Fibroblast of lung (primary cell): Measurements from ENCODE around the gene COCH. TPM values are rescaled to one million over a fixed set of nuclear protein-coding genes. Genes with fewer than 3 reads are reported as not detected.

ENCODE experiments used
- DNase-seq, 2 donors: peaks; one replicate each; pipeline versions ENCODE4 v3.0.0 to v3.0.0-alpha.2; 2010; ENCODE audit warnings: low read depth in 2 of 2
- H2AFZ ChIP-seq: 2 replicates; pipeline ENCODE4 v1.5.1; 2012; ENCODE audit warnings: low read length, control low read depth, inconsistent platforms
- H3K27ac ChIP-seq: 2 replicates; pipeline ENCODE4 v1.5.1; 2011; ENCODE audit warnings: low read length, control low read depth; ENCODE audit not compliant: insufficient read depth
- H3K27me3 ChIP-seq: 2 replicates; pipeline ENCODE4 v1.5.1; 2011; ENCODE audit warnings: mild to moderate bottlenecking, low read length; ENCODE audit not compliant: control insufficient read depth, insufficient read depth
- H3K36me3 ChIP-seq: 2 replicates; pipeline ENCODE4 v1.5.1; 2011; ENCODE audit warnings: low read length; ENCODE audit not compliant: control insufficient read depth, insufficient read depth
- H3K4me1 ChIP-seq: 2 replicates; pipeline ENCODE4 v1.5.1; 2011; ENCODE audit warnings: low read length; ENCODE audit not compliant: control insufficient read depth, insufficient read depth; ENCODE audit errors: extremely low read depth
- H3K4me2 ChIP-seq: 2 replicates; pipeline ENCODE4 v1.5.1; 2011; ENCODE audit warnings: low read length, control low read depth; ENCODE audit not compliant: insufficient read depth; ENCODE audit errors: extremely low read depth
- H3K4me3 ChIP-seq, 4 experiments: fragments of 200-600 bp in 1 of 4; sonication (generic) in 1 of 4; replicated peaks in 1 of 4; 2 replicates each; pipeline ENCODE4 v1.5.1; 2011 to 2016; ENCODE audit warnings: low read length in 4 of 4, low read depth in 3 of 4, mild to moderate bottlenecking in 3 of 4, control low read depth in 2 of 4, inconsistent platforms in 1 of 4, mixed read lengths in 1 of 4; ENCODE audit not compliant: insufficient read depth in 1 of 4; ENCODE audit errors: control extremely low read depth in 1 of 4
- H3K79me2 ChIP-seq: 2 replicates; pipeline ENCODE4 v1.5.1; 2012; ENCODE audit warnings: mild to moderate bottlenecking, low read length, inconsistent platforms; ENCODE audit not compliant: control insufficient read depth, insufficient read depth
- H3K9ac ChIP-seq: 2 replicates; pipeline ENCODE4 v1.5.1; 2011; ENCODE audit warnings: mild to moderate bottlenecking, low read length, control low read depth; ENCODE audit not compliant: insufficient read depth
- H3K9me3 ChIP-seq: 2 replicates; pipeline ENCODE4 v1.5.1; 2012; ENCODE audit warnings: low read depth, low read length; ENCODE audit not compliant: control insufficient read depth, insufficient read depth
- H4K20me1 ChIP-seq: 2 replicates; pipeline ENCODE4 v1.5.1; 2011; ENCODE audit warnings: low read length; ENCODE audit not compliant: control insufficient read depth, insufficient read depth; ENCODE audit errors: extremely low read depth
- EZH2 ChIP-seq: IDR thresholded peaks from 2 replicates; pipeline ENCODE4 v1.5.1; 2012; ENCODE audit warnings: low read length, control low read depth, mild to moderate bottlenecking; ENCODE audit errors: missing control alignments
- polyA plus RNA-seq, 2 donors: library from polyadenylated mRNA; depleted of rRNA in 1 of 2; stranded (reverse) in 1 of 2; unstranded in 1 of 2; fragments of >200 nt; gene quantifications; 2 replicates each; pipeline ENCODE4 v1.2.1, GENCODE V29; 2011 to 2012; ENCODE audit warnings: missing spikeins in 1 of 2
- total RNA-seq: library from RNA; depleted of rRNA; stranded (reverse); fragments of >200 nt; gene quantifications from 2 replicates; pipeline ENCODE4 v1.2.1, GENCODE V29; 2014
- TF ChIP-seq, protein P1 (sequence below), 2 donors: IDR thresholded peaks in 1 of 2; conservative IDR thresholded peaks in 1 of 2; 1 replicate in 1 of 2; 2 replicates in 1 of 2; pipeline ENCODE4 v1.5.1; 2011 to 2012; ENCODE audit warnings: low read length in 2 of 2, control low read depth in 1 of 2, inconsistent platforms in 1 of 2, low read depth in 1 of 2, mild to moderate bottlenecking in 1 of 2

The COCH gene
- total and polyA plus RNA-seq, 2 donors (not counting 1 experiment from before 2014, with no cell fraction given) = 0.33 to 0.72 TPM

GRCh38 chr14:30834353-30834752, 40.0 kb upstream of the COCH start:
- H3K9ac ChIP-seq = no peak overlapping the region

GRCh38 chr14:30838351-30838750, 36.0 kb upstream of the COCH start:
- H3K4me3 ChIP-seq = no peak overlapping the region
- TF ChIP-seq, protein P1, sequence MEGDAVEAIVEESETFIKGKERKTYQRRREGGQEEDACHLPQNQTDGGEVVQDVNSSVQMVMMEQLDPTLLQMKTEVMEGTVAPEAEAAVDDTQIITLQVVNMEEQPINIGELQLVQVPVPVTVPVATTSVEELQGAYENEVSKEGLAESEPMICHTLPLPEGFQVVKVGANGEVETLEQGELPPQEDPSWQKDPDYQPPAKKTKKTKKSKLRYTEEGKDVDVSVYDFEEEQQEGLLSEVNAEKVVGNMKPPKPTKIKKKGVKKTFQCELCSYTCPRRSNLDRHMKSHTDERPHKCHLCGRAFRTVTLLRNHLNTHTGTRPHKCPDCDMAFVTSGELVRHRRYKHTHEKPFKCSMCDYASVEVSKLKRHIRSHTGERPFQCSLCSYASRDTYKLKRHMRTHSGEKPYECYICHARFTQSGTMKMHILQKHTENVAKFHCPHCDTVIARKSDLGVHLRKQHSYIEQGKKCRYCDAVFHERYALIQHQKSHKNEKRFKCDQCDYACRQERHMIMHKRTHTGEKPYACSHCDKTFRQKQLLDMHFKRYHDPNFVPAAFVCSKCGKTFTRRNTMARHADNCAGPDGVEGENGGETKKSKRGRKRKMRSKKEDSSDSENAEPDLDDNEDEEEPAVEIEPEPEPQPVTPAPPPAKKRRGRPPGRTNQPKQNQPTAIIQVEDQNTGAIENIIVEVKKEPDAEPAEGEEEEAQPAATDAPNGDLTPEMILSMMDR (conservative IDR thresholded peaks at IDR 0.05 in 1 of 2, IDR thresholded peaks at IDR 0.05 in 1 of 2; ENCODE audit: low read depth in 1 of 2, low read length in 2 of 2) = no peak
- no peak for TF ChIP-seq EZH2
- no peaks in the 10 kb centered on the region for H3K4me1 ChIP-seq
- H3K36me3 ChIP-seq = no peaks in the 10 kb centered on the region
- no peak overlapping the region for H3K9ac ChIP-seq
- no peak overlapping the region for H3K27ac ChIP-seq
- no peaks in the 10 kb centered on the region for H3K9me3 ChIP-seq
- no peaks in the 10 kb centered on the region for H3K79me2 ChIP-seq
- no peak for DNase-seq
- no peaks in the 10 kb centered on the region for H4K20me1 ChIP-seq
- no peak overlapping the region for H2AFZ ChIP-seq
- no peak overlapping the region for H3K4me2 ChIP-seq
- H3K27me3 ChIP-seq = peaks cover 2% of the 10 kb centered on the region

More at GRCh38 chr14:30834353-30834752, 40.0 kb upstream of the COCH start:
- Histone ChIP-seq H3K4me1 (no peaks in the 10 kb centered on the region), H2AFZ (no peak overlapping the region), H3K27me3 (no peaks in the 10 kb centered on the region), H4K20me1 (no peaks in the 10 kb centered on the region), H3K27ac (no peak overlapping the region), H3K79me2 (no peaks in the 10 kb centered on the region), H3K4me3 (no peak overlapping the region), H3K9me3 (no peaks in the 10 kb centered on the region), H3K36me3 (no peaks in the 10 kb centered on the region), H3K4me2 (no peak overlapping the region)
- TF ChIP-seq EZH2 = no peak
- TF ChIP-seq, protein P1 (conservative IDR thresholded peaks at IDR 0.05 in 1 of 2, IDR thresholded peaks at IDR 0.05 in 1 of 2; ENCODE audit: low read depth in 1 of 2, low read length in 2 of 2) = no peak
- no peak for DNase-seq

DNA sequence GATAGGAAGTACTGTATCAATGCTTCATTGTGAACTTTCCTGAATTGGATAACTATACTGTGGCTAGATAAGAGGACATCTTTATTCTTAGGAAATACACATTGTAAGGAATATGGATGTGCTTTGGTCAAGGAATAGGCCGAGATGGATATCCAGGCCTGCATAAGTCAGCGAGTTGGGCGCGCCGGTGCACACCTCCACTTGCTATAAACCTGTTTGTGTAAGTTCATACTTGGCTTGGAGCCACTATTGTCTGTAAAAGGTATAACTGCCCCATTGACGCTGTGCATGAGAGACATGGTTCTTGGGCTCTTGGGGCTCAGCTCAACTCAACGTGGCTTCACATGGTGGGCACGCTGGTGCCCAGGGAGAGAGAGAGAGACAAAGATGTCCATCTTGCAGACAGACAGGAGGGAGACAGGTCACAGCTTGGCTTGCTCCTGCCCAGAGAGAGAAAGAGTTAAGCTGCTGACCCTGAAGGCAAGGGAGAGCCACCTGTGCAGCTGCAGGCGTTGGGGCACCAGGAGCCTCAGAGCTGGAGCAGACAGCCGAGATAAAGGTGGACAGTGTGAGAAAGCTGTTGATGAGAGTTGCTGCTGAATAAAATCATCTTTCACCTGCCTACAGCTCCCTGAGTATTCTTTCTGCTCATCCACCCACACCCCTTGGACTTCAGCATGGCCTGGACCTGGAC, 34.1 kb upstream of the COCH start:
- Histone ChIP-seq H3K4me2 (no peak overlapping the region), H3K36me3 (no peaks in the 10 kb centered on the region), H3K27ac (no peak overlapping the region), H3K4me1 (no peaks in the 10 kb centered on the region), H3K9me3 (no peaks in the 10 kb centered on the region), H3K4me3 (no peak overlapping the region), H4K20me1 (no peaks in the 10 kb centered on the region), H3K27me3 (peaks cover 2% of the 10 kb centered on the region), H2AFZ (no peak overlapping the region), H3K79me2 (no peaks in the 10 kb centered on the region), H3K9ac (no peak overlapping the region)
- TF ChIP-seq, protein P1 (conservative IDR thresholded peaks at IDR 0.05 in 1 of 2, IDR thresholded peaks at IDR 0.05 in 1 of 2; ENCODE audit: low read depth in 1 of 2, low read length in 2 of 2) = no peak
- no peak for TF ChIP-seq EZH2
- DNase-seq = no peak
